NB4 (cell line): ENCODE data around the gene ZC3H8.
A peak's percentile ranks its signal among the peaks of the same experiment; 100 is the strongest.

Source experiments
- DNase-seq: peaks from one replicate; pipeline ENCODE4 v3.0.0; 2010; ENCODE audit warnings: low read depth
- H3K4me3 ChIP-seq: one replicate; pipeline ENCODE4 v1.5.1; 2011; ENCODE audit warnings: mild to moderate bottlenecking, low read depth, low read length, moderate library complexity
- CTCF ChIP-seq: IDR thresholded peaks from one replicate; pipeline ENCODE4 v1.5.1; 2012; ENCODE audit warnings: low read depth, low read length
- MAX ChIP-seq: IDR thresholded peaks from 2 replicates; pipeline ENCODE4 v1.6.1; 2011; ENCODE audit warnings: low read depth, low read length
- MYC ChIP-seq: IDR thresholded peaks from 2 replicates; pipeline ENCODE4 v1.6.1; 2011; ENCODE audit warnings: low read depth, low read length
- POLR2A ChIP-seq: IDR thresholded peaks from 2 replicates; pipeline ENCODE4 v1.6.1; 2011; ENCODE audit warnings: mild to moderate bottlenecking; ENCODE audit not compliant: insufficient read length; ENCODE audit errors: extremely low read depth

Gene ZC3H8

GRCh38 chr2:112195167-112195766 is 59.6 kb downstream of the ZC3H8 start:
- peak; percentile 19 for DNase-seq
- no peak for TF ChIP-seq POLR2A
- no peak for TF ChIP-seq CTCF
- no peak for TF ChIP-seq MAX
- TF ChIP-seq MYC = no peak
- H3K4me3 ChIP-seq = no peak overlapping the region

- no peak for DNase-seq
- no peak overlapping the region for H3K4me3 ChIP-seq
- TF ChIP-seq POLR2A (no peak), MAX (no peak), MYC (no peak), CTCF (no peak)
These were observed 60.4 kb downstream of the ZC3H8 start for GRCh38 chr2:112194482-112194881.

DNA sequence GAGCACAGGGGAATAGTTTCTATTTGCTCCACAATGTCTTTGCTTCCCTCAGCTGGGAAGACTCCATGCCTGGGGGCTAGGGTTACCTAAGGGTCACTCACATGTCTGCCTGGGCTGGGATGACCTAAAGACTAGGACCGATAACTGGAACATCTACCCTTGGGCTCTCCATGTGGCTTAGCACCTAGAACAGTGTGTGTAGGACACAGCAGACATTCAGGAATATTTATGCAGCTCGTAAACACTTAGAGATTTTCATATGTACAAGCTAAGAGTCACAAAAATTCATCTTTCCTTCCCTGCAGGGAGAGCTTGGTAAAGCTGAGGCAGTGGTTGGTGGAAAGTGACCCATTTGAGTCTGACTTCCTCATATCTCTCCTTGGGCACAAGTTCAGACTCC is 60.8 kb downstream of the ZC3H8 start:
- no peak for DNase-seq
- TF ChIP-seq MAX (no peak), MYC (no peak), CTCF (no peak)
- no peak overlapping the region for H3K4me3 ChIP-seq

GRCh38 chr2:112189001-112189556 is 65.8 kb downstream of the ZC3H8 start:
- no peak for DNase-seq

DNA sequence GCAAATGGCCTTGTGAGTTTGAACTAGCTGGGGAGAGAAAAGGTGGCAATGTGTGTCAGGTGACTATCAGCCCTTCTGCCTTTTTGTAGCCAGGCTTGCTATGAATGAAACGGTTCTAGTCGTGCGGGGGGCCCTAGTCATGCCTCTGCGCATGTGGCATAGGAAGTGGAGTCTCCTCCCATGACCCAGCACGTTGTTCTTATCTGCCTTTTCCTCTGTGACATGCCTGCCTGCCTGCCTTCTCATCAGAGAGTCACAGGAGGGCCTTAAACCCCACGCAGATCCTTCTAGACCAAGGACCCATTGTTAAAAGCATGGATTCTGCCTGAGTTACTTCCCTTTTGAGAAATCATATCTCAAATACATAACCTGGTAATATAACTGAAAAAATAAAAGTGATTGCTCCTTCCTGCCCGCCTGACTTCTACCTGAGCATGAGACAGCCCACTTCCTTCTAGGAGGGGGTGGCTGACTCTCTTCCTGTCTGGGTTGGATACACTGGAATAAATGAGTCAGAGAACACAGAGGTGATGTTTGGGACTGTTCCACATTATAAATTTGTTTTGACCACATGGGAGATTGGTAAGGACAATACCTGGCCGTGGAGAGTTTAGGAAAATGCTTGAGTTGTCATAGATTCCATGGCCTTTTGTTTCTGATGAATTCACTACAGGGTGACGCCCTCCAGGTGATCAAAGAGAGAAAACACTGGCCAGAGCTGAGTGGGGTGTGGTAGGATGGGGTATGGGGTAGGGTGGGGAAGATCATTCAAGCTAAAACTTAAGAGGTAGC is 66.8 kb downstream of the ZC3H8 start:
- TF ChIP-seq CTCF (no peak), MAX (no peak), POLR2A (no peak), MYC (no peak)
- no peak overlapping the region for H3K4me3 ChIP-seq
- peak; percentile 13 for DNase-seq

More at GRCh38 chr2:112189001-112189556, 65.8 kb downstream of the ZC3H8 start:
- H3K4me3 ChIP-seq = no peak overlapping the region
- TF ChIP-seq MYC = no peak
- no peak for TF ChIP-seq CTCF
- TF ChIP-seq POLR2A = no peak
- no peak for TF ChIP-seq MAX
